Mucosa of rectum (tissue), 2 donors: ENCODE measurements around the gene TNFRSF12A.

Experiments used
- H3K27ac ChIP-seq, 2 donors: one replicate each; pipeline ENCODE4 v1.7.0; 2013; ENCODE audit warnings: inconsistent platforms in 2 of 2, low read depth in 2 of 2, low read length in 2 of 2
- H3K27me3 ChIP-seq, 2 donors: one replicate each; pipeline ENCODE4 v1.7.0; 2013; ENCODE audit warnings: low read length in 2 of 2; ENCODE audit not compliant: control insufficient read depth in 2 of 2, insufficient read depth in 2 of 2
- H3K36me3 ChIP-seq, 2 donors: one replicate each; pipeline ENCODE4 v1.7.0; 2013; ENCODE audit warnings: low read length in 2 of 2; ENCODE audit not compliant: control insufficient read depth in 2 of 2, insufficient read depth in 2 of 2
- H3K4me1 ChIP-seq, 2 donors: one replicate each; pipeline ENCODE4 v1.7.0; 2013; ENCODE audit warnings: low read length in 2 of 2, mild to moderate bottlenecking in 1 of 2; ENCODE audit not compliant: control insufficient read depth in 2 of 2, insufficient read depth in 2 of 2
- H3K4me3 ChIP-seq, 2 donors: one replicate each; pipeline ENCODE4 v1.7.0; 2013; ENCODE audit warnings: low read length in 2 of 2
- H3K9ac ChIP-seq, 2 donors: one replicate each; pipeline ENCODE4 v1.7.0; 2013; ENCODE audit warnings: low read length in 2 of 2, low read depth in 1 of 2, mild to moderate bottlenecking in 1 of 2
- H3K9me3 ChIP-seq, 2 donors: one replicate each; pipeline ENCODE4 v1.7.0; 2013; ENCODE audit warnings: low read length in 2 of 2; ENCODE audit not compliant: control insufficient read depth in 2 of 2
- donor health status: healthy.
- donor health status: Normal muscosa, but diverticular disease.

Gene TNFRSF12A

GRCh38 chr16:3026003-3026378 is 5.8 kb downstream of the TNFRSF12A start:
- no peak overlapping the region for H3K27ac ChIP-seq
- H3K27me3 ChIP-seq = peaks cover 0 to 6% of the 10 kb centered on the region in 2 donors
- H3K9ac ChIP-seq = no peak overlapping the region
- peaks cover 14 to 24% of the 10 kb centered on the region in 2 donors for H3K36me3 ChIP-seq
- no peaks in the 10 kb centered on the region for H3K9me3 ChIP-seq
- H3K4me3 ChIP-seq = no peak overlapping the region
- H3K4me1 ChIP-seq = peaks cover 31 to 33% of the 10 kb centered on the region in 2 donors

- Histone ChIP-seq H3K4me1 (peaks cover 26 to 28% of the 10 kb centered on the region in 2 donors), H3K27ac (no peak overlapping the region), H3K4me3 (no peak overlapping the region), H3K9me3 (no peaks in the 10 kb centered on the region), H3K36me3 (peaks cover 14 to 24% of the 10 kb centered on the region in 2 donors), H3K9ac (no peak overlapping the region), H3K27me3 (peaks cover 0 to 6% of the 10 kb centered on the region in 2 donors)
These were observed 6.7 kb downstream of the TNFRSF12A start for GRCh38 chr16:3026609-3027488.

GRCh38 chr16:3027489-3027795 is 7.3 kb downstream of the TNFRSF12A start:
- Histone ChIP-seq H3K4me1 (peaks cover 21 to 22% of the 10 kb centered on the region in 2 donors), H3K27ac (no peak overlapping the region), H3K9me3 (no peaks in the 10 kb centered on the region), H3K4me3 (no peak overlapping the region), H3K27me3 (peaks cover 0 to 6% of the 10 kb centered on the region in 2 donors), H3K9ac (no peak overlapping the region), H3K36me3 (peaks cover 14 to 24% of the 10 kb centered on the region in 2 donors)

GRCh38 chr16:3027983-3028715 is 8.0 kb downstream of the TNFRSF12A start:
- H3K27me3 ChIP-seq = peaks cover 0 to 6% of the 10 kb centered on the region in 2 donors
- H3K4me1 ChIP-seq = peaks cover 14 to 15% of the 10 kb centered on the region in 2 donors
- peaks cover 14 to 24% of the 10 kb centered on the region in 2 donors for H3K36me3 ChIP-seq
- peak overlapping the region in 1 of 2 donors; percentile 2 for H3K9ac ChIP-seq
- peak overlapping the region in 1 of 2 donors; percentile 32 for H3K27ac ChIP-seq
- H3K9me3 ChIP-seq = no peaks in the 10 kb centered on the region
- no peak overlapping the region for H3K4me3 ChIP-seq

GRCh38 chr16:3028716-3029319 is 8.7 kb downstream of the TNFRSF12A start:
- no peak overlapping the region for H3K4me3 ChIP-seq
- no peaks in the 10 kb centered on the region for H3K9me3 ChIP-seq
- H3K27ac ChIP-seq = no peak overlapping the region
- peaks cover 0 to 8% of the 10 kb centered on the region in 2 donors for H3K27me3 ChIP-seq
- H3K36me3 ChIP-seq = peaks cover 14 to 24% of the 10 kb centered on the region in 2 donors
- H3K9ac ChIP-seq = no peak overlapping the region
- peaks cover 8% of the 10 kb centered on the region in 2 donors for H3K4me1 ChIP-seq

GRCh38 chr16:3029491-3030221 is 9.5 kb downstream of the TNFRSF12A start:
- Histone ChIP-seq H3K4me1 (peaks cover 8% of the 10 kb centered on the region in 2 donors), H3K27ac (no peak overlapping the region), H3K9me3 (no peaks in the 10 kb centered on the region), H3K27me3 (peaks cover 0 to 8% of the 10 kb centered on the region in 2 donors), H3K9ac (no peak overlapping the region), H3K4me3 (peak overlapping the region in 1 of 2 donors; percentile 3), H3K36me3 (peaks cover 14 to 24% of the 10 kb centered on the region in 2 donors)

GRCh38 chr16:3030222-3031212 is 10.3 kb downstream of the TNFRSF12A start:
- H3K4me1 ChIP-seq = peaks cover 10 to 11% of the 10 kb centered on the region in 2 donors
- peaks cover 14 to 24% of the 10 kb centered on the region in 2 donors for H3K36me3 ChIP-seq
- H3K4me3 ChIP-seq = no peak overlapping the region
- H3K27me3 ChIP-seq = peaks cover 2 to 13% of the 10 kb centered on the region in 2 donors
- no peak overlapping the region for H3K27ac ChIP-seq
- H3K9ac ChIP-seq = no peak overlapping the region
- H3K9me3 ChIP-seq = no peaks in the 10 kb centered on the region

GRCh38 chr16:3032624-3033023 is 12.5 kb downstream of the TNFRSF12A start:
- no peak overlapping the region for H3K4me3 ChIP-seq
- H3K27ac ChIP-seq = no peak overlapping the region
- peaks cover 18 to 20% of the 10 kb centered on the region in 2 donors for H3K4me1 ChIP-seq
- H3K27me3 ChIP-seq = peaks cover 5 to 18% of the 10 kb centered on the region in 2 donors
- peaks cover 3 to 8% of the 10 kb centered on the region in 2 donors for H3K36me3 ChIP-seq
- no peaks in the 10 kb centered on the region for H3K9me3 ChIP-seq
- H3K9ac ChIP-seq = no peak overlapping the region
